CD4-positive, alpha-beta T cell treated with Interleukin-4 for 1 hour (primary cell): ENCODE measurements around the gene FAM76B.

ENCODE experiments used
- DNase-seq, 2 donors: peaks; one replicate each; pipeline ENCODE4 v3.0.0-alpha.2; 2020 to 2022

FAM76B gene

DNA sequence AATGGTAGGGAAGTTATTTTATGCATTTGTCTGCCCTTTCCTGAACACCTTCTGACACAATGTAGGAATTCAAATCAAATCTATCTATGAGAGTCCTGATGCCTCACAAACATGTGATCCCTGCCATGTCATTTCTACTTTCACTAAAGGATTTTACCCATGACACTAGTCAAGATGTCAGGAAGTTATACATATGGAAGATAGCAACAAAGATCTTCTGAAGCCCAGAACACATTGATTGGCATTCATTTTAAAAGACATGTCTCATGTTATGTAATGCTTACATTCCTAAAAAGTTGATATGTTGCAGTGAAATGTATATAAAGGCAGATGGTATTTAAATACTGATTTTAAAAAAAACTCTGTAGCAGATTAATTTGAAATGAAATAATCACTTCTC, 61.5 kb downstream of the FAM76B start:
- DNase-seq = no peak

DNA sequence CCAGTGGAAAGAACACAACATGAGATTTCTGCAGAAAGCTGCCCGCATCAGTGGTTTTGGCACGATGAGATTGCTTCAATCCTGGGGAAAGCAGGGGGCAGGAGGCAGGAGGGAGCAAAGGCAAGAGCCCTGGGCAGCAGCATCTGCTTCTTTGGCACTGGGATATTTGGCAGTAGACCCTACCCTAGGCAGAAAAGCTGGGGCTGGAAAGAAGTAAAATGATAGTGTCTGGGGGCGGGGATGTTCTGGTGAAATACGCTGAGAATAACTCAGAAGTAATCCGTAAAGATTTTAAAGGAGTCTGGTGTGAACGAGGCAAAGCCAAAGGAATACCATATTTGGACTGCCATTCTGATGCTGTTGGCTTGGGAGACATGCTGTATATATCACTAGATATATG, 62.0 kb downstream of the FAM76B start:
- no peak for DNase-seq

GRCh38 chr11:95727111-95727510, 62.5 kb downstream of the FAM76B start:
- DNase-seq = no peak

GRCh38 chr11:95725196-95725595, 64.4 kb downstream of the FAM76B start:
- no peak for DNase-seq

DNA sequence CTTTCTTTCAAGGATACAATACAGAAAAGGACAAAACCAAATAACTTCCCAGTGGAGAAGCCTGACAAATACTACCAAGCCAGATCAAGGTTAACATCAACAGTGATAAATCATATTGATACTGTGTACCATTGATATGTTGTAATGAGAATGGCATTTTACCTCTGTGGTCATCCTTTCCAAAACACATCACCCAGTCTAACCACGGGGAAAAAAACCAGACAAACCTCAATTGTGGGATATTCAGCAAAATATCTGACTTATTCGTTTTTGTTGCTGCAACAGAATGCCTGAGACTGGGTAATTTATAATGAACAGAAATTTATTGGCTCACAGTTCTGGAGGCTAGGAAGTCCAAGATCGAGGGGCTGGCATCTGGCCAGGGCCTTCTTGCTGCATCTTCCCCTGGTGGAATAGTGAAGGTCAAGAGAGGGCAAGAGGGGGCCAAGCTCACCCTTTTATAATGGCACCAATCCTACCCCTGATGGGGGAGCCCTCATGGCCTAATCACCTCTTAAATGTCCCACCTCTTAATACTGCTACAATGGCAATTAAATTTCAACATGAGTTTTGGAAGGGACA, 66.1 kb downstream of the FAM76B start:
- DNase-seq = no peak

- DNase-seq = peak in 1 of 2 donors; percentile 21
Measured at GRCh38 chr11:95720195-95720594, 69.4 kb downstream of the FAM76B start.
